Measurements from ENCODE around the gene CYP51A1.

DNA sequence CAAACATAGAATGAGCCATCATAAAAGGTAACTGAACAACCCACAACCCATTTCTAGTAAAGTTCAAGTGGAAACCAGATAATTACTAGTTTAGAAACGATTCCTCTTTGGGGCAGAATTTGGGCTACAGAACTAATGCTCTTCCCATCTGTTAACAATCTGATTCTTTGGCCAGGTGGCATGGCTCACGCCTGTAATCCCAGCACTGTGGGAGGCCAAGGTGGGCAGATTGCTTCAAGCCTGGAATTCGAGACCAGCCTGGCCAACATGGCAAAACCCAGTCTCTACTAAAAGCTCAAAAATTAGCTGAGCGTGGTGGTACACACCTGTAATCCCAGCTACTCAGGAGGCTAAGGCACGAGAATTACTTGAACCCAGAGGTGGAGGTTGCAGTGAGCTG lies 18.5 kb downstream of the CYP51A1 start:
- TF ChIP-seq, protein P1, sequence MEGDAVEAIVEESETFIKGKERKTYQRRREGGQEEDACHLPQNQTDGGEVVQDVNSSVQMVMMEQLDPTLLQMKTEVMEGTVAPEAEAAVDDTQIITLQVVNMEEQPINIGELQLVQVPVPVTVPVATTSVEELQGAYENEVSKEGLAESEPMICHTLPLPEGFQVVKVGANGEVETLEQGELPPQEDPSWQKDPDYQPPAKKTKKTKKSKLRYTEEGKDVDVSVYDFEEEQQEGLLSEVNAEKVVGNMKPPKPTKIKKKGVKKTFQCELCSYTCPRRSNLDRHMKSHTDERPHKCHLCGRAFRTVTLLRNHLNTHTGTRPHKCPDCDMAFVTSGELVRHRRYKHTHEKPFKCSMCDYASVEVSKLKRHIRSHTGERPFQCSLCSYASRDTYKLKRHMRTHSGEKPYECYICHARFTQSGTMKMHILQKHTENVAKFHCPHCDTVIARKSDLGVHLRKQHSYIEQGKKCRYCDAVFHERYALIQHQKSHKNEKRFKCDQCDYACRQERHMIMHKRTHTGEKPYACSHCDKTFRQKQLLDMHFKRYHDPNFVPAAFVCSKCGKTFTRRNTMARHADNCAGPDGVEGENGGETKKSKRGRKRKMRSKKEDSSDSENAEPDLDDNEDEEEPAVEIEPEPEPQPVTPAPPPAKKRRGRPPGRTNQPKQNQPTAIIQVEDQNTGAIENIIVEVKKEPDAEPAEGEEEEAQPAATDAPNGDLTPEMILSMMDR (conservative IDR thresholded peaks at IDR 0.05 in 1 of 2, IDR thresholded peaks at IDR 0.05 in 1 of 2; ENCODE audit: extremely low read depth in 1 of 2, insufficient read depth in 1 of 2, low read depth in 1 of 2, low read length in 2 of 2) = no peak
- TF ChIP-seq EZH2 (IDR thresholded peaks at IDR 0.05; ENCODE audit: borderline replicate concordance, low read length) = no peak

Measured in mammary epithelial cell (primary cell).